ENCODE measurements around the gene TMEM170A.

GRCh38 chr16:75475420-75475847, 10.9 kb upstream of the TMEM170A start:
- no peak for TF ChIP-seq CTCF (IDR thresholded peaks at IDR 0.05; ENCODE audit: insufficient read depth, low read length, poor library complexity, severe bottlenecking)
- TF ChIP-seq EZH2phosphoT487 (conservative IDR thresholded peaks at IDR 0.05; ENCODE audit: low read length) = no peak
